Left ventricle myocardium inferior (tissue), 1 donor: Measurements from ENCODE around the gene TUBB8. TPM values are rescaled to one million over a fixed set of nuclear protein-coding genes. Genes with fewer than 3 reads are reported as not detected.
"Not testable (repeated sequence)": the region's sequence is repeated elsewhere in the genome, so short reads cannot be mapped to it uniquely, and the experiment has no call there.

Source experiments
- DNase-seq: peaks from one replicate; pipeline ENCODE4 v3.0.0-alpha.2; 2020
- H3K27ac ChIP-seq: fragments of 200-600 bp; replicated peaks from 2 replicates; pipeline ENCODE4 v1.8.0; 2021
- H3K27me3 ChIP-seq: fragments of 200-600 bp; 2 replicates; pipeline ENCODE4 v1.8.0; 2021; ENCODE audit warnings: low read depth
- H3K36me3 ChIP-seq: fragments of 200-600 bp; 2 replicates; pipeline ENCODE4 v1.8.0; 2021
- H3K4me1 ChIP-seq: fragments of 200-600 bp; 2 replicates; pipeline ENCODE4 v1.8.0; 2021
- H3K4me3 ChIP-seq: fragments of 200-600 bp; 2 replicates; pipeline ENCODE4 v1.8.0; 2021; ENCODE audit warnings: mild to moderate bottlenecking, moderate library complexity
- H3K9me3 ChIP-seq: fragments of 200-600 bp; replicated peaks from 2 replicates; pipeline ENCODE4 v1.8.0; 2021
- intact Hi-C: fragments of 100-400 bp; cut with micrococcal nuclease; formaldehyde crosslinking; loops from one replicate; pipeline ENCODE4 v1.11.0; 2022
- total RNA-seq: library from RNA; stranded (reverse); fragmentation: NEBNext Ultra II Directional; extraction: Animal tissue kit (Norgen Biotek cat#: 25700); gene quantifications from one replicate; pipeline ENCODE4 v1.2.1, GENCODE V29; 2021
- donor health status: DM: no; HTN: yes; CAD: no; lungs with severe emphysema.

Gene TUBB8
- total RNA-seq, 1 donor from 2014 or later = not detected

GRCh38 chr10:10261-10971 is 38.7 kb downstream of the TUBB8 start:
- H3K4me3 ChIP-seq, DNase-seq, H3K4me1 ChIP-seq, H3K27ac ChIP-seq, intact Hi-C loops, H3K36me3 ChIP-seq, H3K27me3 ChIP-seq, H3K9me3 ChIP-seq: not testable (repeated sequence)

Other genes with a start within 250 kb of the TUBB8 start
- 79.6 TPM for gene ZMYND11, start 86.2 kb upstream of the TUBB8 start, total RNA-seq